Vagina (tissue), 2 donors: ENCODE results near the gene KCNN1. TPM values are rescaled to one million over a fixed set of nuclear protein-coding genes. Genes with fewer than 3 reads are reported as not detected.

Experiments
- DNase-seq, 2 donors: peaks; one replicate each; pipeline ENCODE4 v3.0.0-alpha.2; 2017; ENCODE audit errors: extremely low spot score in 2 of 2
- H3K27ac ChIP-seq: fragments of 200-600 bp; sonication (generic); one replicate; pipeline ENCODE4 v1.5.1; 2019
- H3K27me3 ChIP-seq: fragments of 200-600 bp; sonication (generic); one replicate; pipeline ENCODE4 v1.5.1; 2019
- H3K36me3 ChIP-seq, 2 donors: fragments of 200-600 bp; sonication (generic); one replicate each; pipeline ENCODE4 v1.5.1; 2017 to 2019
- H3K4me1 ChIP-seq: fragments of 200-600 bp; sonication (generic); one replicate; pipeline ENCODE4 v1.5.1; 2019
- H3K4me3 ChIP-seq, 2 donors: fragments of 200-600 bp; sonication (generic); 1 replicate in 1 of 2; 2 replicates in 1 of 2; pipeline ENCODE4 v1.5.1; 2016 to 2019
- H3K9me3 ChIP-seq: fragments of 200-600 bp; sonication (generic); one replicate; pipeline ENCODE4 v1.5.1; 2019
- POLR2A ChIP-seq, 2 donors: fragments of 450-650 bp; IDR thresholded peaks; one replicate each; pipeline ENCODE4 v1.6.1; 2017; ENCODE audit warnings: antibody characterized with exemption in 2 of 2, mild to moderate bottlenecking in 2 of 2, moderate library complexity in 2 of 2
- POLR2AphosphoS5 ChIP-seq, 2 donors: sonication (generic); formaldehyde crosslinking; IDR thresholded peaks; one replicate each; pipeline ENCODE4 v1.9.0; 2017; ENCODE audit warnings: antibody characterized with exemption in 2 of 2, mild to moderate bottlenecking in 2 of 2, low read depth in 1 of 2; ENCODE audit not compliant: insufficient read depth in 1 of 2
- intact Hi-C: fragments of 100-400 bp; cut with DNase I; formaldehyde crosslinking; loops from one replicate; pipeline ENCODE4 v1.15.1; 2023
- total RNA-seq: library from RNA; depleted of rRNA; stranded (reverse); fragments of >200 nt; gene quantifications from one replicate; pipeline ENCODE4 v1.2.3, GENCODE V29; 2016
- TF ChIP-seq, protein P1 (sequence below), 3 experiments: fragments of 450-650 bp in 2 of 3; fragments of 200-600 bp in 1 of 3; sonication (generic) in 1 of 3; IDR thresholded peaks; one replicate each; pipeline ENCODE4 v1.5.1; 2017 to 2019; ENCODE audit warnings: antibody characterized with exemption in 3 of 3, mild to moderate bottlenecking in 2 of 3, moderate library complexity in 2 of 3

Gene KCNN1
- total RNA-seq, 1 donor from 2014 or later: 1.5 TPM

DNA sequence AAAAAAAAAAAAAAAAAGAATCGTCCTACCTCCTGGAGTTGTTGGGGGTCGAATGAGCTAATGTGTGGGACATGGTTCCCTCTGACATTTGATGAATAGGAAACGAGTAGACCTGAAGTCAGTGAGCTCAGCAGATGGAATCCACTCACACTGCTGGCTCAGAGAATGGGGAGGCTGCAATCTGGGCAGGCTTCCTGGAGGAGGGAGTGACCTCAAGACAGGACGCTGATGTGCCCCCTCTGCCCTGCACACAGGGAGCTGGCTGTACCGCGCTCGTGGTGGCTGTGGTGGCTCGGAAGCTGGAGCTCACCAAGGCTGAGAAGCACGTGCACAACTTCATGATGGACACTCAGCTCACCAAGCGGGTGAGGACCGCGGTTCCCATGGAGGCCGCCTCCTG lies 21.3 kb downstream of the KCNN1 start:
- H3K27me3 ChIP-seq: no peaks in the 10 kb centered on the region
- no peaks in the 10 kb centered on the region for H3K4me1 ChIP-seq
- intact Hi-C loops: no loop called here
- no peaks in the 10 kb centered on the region for H3K9me3 ChIP-seq
- no peak overlapping the region for H3K4me3 ChIP-seq
- no peaks in the 10 kb centered on the region for H3K36me3 ChIP-seq
- TF ChIP-seq POLR2A (IDR thresholded peaks at IDR 0.05) (no peak), POLR2AphosphoS5 (IDR thresholded peaks at IDR 0.05; ENCODE audit: insufficient read depth in 1 of 2, low read depth in 1 of 2) (no peak)
- TF ChIP-seq, protein P1, sequence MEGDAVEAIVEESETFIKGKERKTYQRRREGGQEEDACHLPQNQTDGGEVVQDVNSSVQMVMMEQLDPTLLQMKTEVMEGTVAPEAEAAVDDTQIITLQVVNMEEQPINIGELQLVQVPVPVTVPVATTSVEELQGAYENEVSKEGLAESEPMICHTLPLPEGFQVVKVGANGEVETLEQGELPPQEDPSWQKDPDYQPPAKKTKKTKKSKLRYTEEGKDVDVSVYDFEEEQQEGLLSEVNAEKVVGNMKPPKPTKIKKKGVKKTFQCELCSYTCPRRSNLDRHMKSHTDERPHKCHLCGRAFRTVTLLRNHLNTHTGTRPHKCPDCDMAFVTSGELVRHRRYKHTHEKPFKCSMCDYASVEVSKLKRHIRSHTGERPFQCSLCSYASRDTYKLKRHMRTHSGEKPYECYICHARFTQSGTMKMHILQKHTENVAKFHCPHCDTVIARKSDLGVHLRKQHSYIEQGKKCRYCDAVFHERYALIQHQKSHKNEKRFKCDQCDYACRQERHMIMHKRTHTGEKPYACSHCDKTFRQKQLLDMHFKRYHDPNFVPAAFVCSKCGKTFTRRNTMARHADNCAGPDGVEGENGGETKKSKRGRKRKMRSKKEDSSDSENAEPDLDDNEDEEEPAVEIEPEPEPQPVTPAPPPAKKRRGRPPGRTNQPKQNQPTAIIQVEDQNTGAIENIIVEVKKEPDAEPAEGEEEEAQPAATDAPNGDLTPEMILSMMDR (IDR thresholded peaks at IDR 0.05): no peak
- no peak overlapping the region for H3K27ac ChIP-seq
- DNase-seq: no peak

GRCh38 chr19:17989425-17990094 lies 22.7 kb downstream of the KCNN1 start:
- Histone ChIP-seq H3K4me3 (no peak overlapping the region), H3K27me3 (no peaks in the 10 kb centered on the region), H3K9me3 (no peaks in the 10 kb centered on the region), H3K27ac (no peak overlapping the region), H3K36me3 (no peaks in the 10 kb centered on the region), H3K4me1 (no peaks in the 10 kb centered on the region)
- no peak for DNase-seq
- intact Hi-C loops: loop anchor here (10.0 kb wide), 1 partner anchor 125 kb away; no protein-coding TSS in a partner anchor
- TF ChIP-seq POLR2A (IDR thresholded peaks at IDR 0.05) (no peak), POLR2AphosphoS5 (IDR thresholded peaks at IDR 0.05; ENCODE audit: insufficient read depth in 1 of 2, low read depth in 1 of 2) (no peak)
- TF ChIP-seq, protein P1 (IDR thresholded peaks at IDR 0.05): no peak

DNA sequence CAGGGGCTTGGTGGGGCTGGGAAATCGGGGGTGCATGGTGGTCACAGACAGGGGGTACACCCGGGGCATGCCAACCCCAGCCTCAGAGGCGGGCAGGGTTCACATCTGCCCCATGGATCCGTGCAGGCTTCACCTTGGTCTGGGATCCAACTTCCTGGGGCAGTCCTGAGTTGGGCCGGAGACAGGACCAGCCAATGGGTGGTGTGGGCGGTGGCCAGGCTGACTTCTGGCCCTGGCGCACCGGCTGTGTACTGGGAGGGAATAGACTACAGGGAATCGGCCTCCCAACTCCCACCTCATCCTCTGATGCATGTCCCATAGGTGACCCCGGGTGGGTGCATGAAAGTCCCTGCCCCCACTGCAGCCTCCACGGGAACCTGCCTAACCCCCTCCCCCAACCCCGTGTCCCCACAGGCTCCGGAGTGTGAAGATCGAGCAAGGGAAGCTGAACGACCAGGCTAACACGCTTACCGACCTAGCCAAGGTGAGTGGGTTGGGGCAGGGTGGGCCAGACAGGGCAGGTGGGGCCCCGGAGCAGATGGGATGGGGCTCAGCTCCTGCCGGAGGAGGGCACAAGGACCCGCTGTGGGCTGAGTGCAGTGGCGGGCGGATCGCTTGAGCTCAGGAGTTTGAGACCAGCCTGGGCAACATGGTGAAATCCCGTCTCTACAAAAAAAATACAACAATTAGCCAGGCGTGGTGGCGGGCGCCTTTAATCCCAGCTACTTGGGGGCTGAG lies 26.3 kb downstream of the KCNN1 start:
- H3K9me3 ChIP-seq: no peaks in the 10 kb centered on the region
- H3K4me1 ChIP-seq: no peaks in the 10 kb centered on the region
- H3K36me3 ChIP-seq: no peaks in the 10 kb centered on the region
- intact Hi-C loops: loop anchor here (10.0 kb wide), 1 partner anchor 128 kb away; no protein-coding TSS in a partner anchor
- no peaks in the 10 kb centered on the region for H3K27me3 ChIP-seq
- no peak overlapping the region for H3K27ac ChIP-seq
- TF ChIP-seq POLR2A (IDR thresholded peaks at IDR 0.05): no peak
- no peak overlapping the region for H3K4me3 ChIP-seq
- no peak for DNase-seq

DNA sequence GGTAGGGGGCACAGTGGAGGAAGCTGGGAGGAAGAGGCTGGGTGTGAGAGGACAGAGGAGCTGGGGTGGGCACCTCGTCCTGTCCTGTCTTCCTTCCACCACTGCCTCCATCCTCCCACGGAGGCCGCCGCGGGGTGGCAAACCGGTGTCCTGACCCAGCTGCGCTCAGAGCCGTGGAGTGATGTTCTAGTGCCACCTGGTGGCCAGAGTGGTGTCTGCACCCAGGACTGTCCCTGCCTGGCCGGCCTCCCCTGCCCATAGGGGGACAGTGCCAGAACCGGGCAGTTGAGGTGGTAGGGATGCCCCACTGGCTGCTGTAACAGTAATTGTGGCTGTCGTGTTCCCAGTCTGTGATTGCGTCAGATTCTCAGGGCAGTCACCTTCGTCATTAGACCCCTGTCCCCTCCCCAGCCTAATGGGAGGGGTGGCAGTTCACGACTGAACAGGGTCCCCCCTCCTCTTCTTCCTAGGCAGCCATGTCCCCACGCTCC lies 30.0 kb downstream of the KCNN1 start:
- TF ChIP-seq POLR2A (IDR thresholded peaks at IDR 0.05): no peak
- TF ChIP-seq POLR2AphosphoS5 (IDR thresholded peaks at IDR 0.05; ENCODE audit: insufficient read depth in 1 of 2, low read depth in 1 of 2): peak in 1 of 2 donors; percentile 13
- TF ChIP-seq, protein P1 (IDR thresholded peaks at IDR 0.05): peak; percentile 97 to 100 (median 98)
- Histone ChIP-seq H3K4me3 (no peak overlapping the region), H3K9me3 (no peaks in the 10 kb centered on the region), H3K4me1 (peaks cover 14% of the 10 kb centered on the region), H3K36me3 (no peaks in the 10 kb centered on the region), H3K27me3 (no peaks in the 10 kb centered on the region), H3K27ac (no peak overlapping the region)
- intact Hi-C loops: loop anchor here (5.0 to 10.0 kb wide), 2 partner anchors 55 to 132 kb away; no protein-coding TSS in a partner anchor
- no peak for DNase-seq

GRCh38 chr19:17997969-17998826 lies 31.3 kb downstream of the KCNN1 start:
- Histone ChIP-seq H3K9me3 (no peaks in the 10 kb centered on the region), H3K4me3 (no peak overlapping the region), H3K4me1 (peaks cover 27% of the 10 kb centered on the region), H3K27ac (no peak overlapping the region), H3K27me3 (no peaks in the 10 kb centered on the region), H3K36me3 (no peaks in the 10 kb centered on the region)
- intact Hi-C loops: loop anchor here (5.0 to 10.0 kb wide), 2 partner anchors 56 to 133 kb away; no protein-coding TSS in a partner anchor
- no peak for DNase-seq
- TF ChIP-seq, protein P1 (IDR thresholded peaks at IDR 0.05): no peak
- TF ChIP-seq POLR2AphosphoS5 (IDR thresholded peaks at IDR 0.05; ENCODE audit: insufficient read depth in 1 of 2, low read depth in 1 of 2) (no peak), POLR2A (IDR thresholded peaks at IDR 0.05) (no peak)
